LNCAP (cell line): ENCODE measurements around the gene CMTM6.

Source experiments
- CTCF ChIP-seq: fragments of 450-650 bp; IDR thresholded peaks from 2 replicates; pipeline ENCODE4 v1.5.1; 2017; ENCODE audit warnings: mild to moderate bottlenecking

CMTM6 gene

GRCh38 chr3:32484436-32484835 is 18.2 kb downstream of the CMTM6 start:
- TF ChIP-seq CTCF: no peak

GRCh38 chr3:32483772-32484171 is 18.9 kb downstream of the CMTM6 start:
- TF ChIP-seq CTCF: no peak

- TF ChIP-seq CTCF: no peak
Measured at GRCh38 chr3:32482693-32483092, 20.0 kb downstream of the CMTM6 start.

- no peak for TF ChIP-seq CTCF
Measured at GRCh38 chr3:32481791-32482631, 20.6 kb downstream of the CMTM6 start.

GRCh38 chr3:32480604-32481003 is 22.0 kb downstream of the CMTM6 start:
- TF ChIP-seq CTCF: no peak

GRCh38 chr3:32474201-32474600 is 28.5 kb downstream of the CMTM6 start:
- no peak for TF ChIP-seq CTCF

GRCh38 chr3:32471246-32471645 is 31.4 kb downstream of the CMTM6 start:
- TF ChIP-seq CTCF: no peak
